ENCODE results near the gene SLC7A14.
A peak's percentile ranks its signal among the peaks of the same experiment; 100 is the strongest.
"Not testable (repeated sequence)": the region's sequence is repeated elsewhere in the genome, so short reads cannot be mapped to it uniquely, and the experiment has no call there.

SLC7A14 gene

DNA sequence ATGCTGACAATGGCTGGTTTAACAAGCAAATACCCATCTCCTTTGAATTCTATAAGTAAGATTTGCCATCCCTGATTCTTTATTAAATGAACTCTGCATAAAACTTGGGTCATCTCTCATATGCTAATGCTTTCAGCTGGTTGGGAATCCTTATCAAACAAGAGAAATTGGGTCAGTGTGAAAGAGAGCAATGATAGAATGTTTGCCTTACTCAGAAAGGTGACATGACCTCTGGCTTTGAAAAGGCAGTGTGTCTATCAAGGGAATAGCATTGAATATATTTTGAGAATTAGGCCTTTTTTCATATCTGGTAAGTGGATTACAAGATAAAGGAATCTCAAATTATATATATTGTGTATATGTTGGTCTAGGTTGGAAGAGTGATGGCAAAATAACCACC lies 8.7 kb upstream of the SLC7A14 start:
- FAIRE-seq: no peak
- DNase-seq (ENCODE audit: low spot score): no peak

DNA sequence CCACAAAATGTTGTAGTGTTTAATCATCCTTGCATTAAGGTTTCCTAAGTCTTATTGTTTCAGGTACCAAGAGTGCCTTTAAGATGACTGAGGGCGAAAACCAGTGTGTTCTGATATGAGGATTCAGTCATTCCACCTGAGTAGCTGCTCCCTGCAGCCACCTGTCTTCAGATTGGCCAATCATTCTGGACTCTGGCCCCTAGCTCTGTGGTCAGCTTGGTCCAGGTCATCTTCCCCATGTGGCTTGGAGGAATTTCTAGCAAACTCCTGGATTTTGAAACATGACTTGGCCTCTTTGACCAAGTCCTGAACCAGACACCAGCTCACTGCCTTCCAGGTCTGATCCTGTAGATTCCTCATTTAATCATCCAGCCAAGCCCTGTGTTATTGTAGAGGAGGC lies 7.8 kb upstream of the SLC7A14 start:
- DNase-seq (ENCODE audit: low spot score): no peak
- FAIRE-seq: no peak

- DNase-seq (ENCODE audit: low spot score) (no peak), FAIRE-seq (no peak)
These were observed 3.2 kb upstream of the SLC7A14 start for GRCh38 chr3:170589113-170589512.

DNA sequence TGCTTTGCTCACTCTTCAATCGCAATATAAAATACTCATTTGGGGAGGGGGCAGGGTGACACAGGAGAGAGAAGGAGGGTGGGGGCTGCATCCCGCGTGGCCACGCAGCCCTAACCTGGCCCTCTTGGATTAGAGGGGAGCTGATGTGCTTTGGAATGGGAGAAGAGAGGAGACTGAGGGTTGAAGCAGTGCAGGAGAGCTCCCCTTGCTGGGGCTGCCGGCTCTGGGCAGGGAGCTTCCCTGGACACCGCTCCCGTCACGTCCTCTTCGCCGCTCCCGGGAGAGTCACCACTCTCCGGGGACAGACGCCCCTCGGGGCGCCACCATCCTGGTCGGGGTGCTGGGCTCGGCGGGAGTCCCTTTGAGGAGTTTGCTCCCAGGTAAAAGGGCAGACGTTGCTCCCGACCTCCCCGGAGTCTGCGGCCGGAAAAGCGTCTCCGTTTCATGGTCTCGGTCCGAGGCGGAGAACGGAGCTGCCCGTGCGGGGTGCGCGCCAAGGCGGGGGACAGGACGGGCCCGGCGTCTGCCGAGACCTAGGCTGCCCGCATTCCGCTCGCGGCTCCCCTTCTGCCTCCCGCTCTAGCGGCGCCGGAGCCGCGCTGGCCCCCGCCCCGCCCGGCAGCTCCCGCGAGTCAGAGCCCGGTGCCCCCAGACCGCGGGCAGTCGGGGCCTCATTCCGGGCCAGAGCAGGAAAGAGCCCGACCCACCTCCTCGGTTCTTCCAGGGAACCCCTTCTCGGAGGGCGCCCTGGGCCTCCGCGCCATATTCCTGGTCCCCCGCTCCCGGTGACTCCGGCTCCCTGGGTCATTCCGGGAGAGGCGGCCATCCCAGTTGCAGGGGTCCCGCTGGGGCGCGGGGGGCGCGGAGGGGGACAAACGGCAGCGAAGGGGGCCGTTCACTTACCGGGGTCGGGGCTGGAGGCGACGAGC lies 603 bp downstream of the SLC7A14 start:
- FAIRE-seq (no peak), DNase-seq (ENCODE audit: low spot score) (no peak)

DNA sequence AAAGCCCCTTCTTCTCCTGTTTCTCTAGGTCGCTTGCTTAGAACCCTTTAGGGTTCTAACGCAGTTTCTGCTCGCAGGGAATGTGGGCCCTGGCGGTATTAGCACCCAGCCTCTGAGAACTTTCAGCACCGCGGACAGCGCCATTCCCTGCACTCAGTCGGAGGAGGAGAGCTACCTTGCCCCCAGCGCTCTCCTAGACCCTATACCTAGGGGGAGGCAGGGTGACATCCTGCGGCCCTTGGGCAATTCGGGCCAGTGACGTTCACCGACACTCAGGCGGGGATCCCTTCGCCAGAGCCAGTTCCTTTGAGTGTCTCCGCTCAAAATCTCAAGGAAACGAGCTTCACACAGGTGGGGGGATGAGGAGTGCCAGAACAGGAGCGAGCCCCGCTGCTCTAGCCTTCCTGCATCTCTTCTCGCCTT lies 1.3 kb downstream of the SLC7A14 start:
- FAIRE-seq: no peak
- DNase-seq (ENCODE audit: low spot score): no peak

DNA sequence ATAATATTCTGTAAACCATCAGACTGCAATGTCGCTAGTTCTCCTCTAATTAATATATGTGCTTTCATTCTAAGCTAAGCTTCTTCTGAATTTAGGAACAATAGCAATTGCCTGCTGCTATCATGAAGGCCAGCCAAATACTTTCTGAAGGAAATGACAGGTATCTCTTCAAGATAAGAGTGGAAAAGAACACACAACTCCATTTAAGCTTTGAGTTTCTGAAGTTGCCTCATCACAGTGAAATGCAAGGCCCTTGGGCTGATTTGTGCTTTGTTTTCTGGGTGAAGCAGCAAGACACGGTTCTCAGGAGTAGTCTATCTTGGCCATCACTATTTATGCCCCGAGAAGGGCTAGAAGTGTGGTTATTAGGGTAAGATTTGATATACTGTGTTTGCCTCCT lies 6.2 kb downstream of the SLC7A14 start:
- DNase-seq (ENCODE audit: low spot score): no peak

DNA sequence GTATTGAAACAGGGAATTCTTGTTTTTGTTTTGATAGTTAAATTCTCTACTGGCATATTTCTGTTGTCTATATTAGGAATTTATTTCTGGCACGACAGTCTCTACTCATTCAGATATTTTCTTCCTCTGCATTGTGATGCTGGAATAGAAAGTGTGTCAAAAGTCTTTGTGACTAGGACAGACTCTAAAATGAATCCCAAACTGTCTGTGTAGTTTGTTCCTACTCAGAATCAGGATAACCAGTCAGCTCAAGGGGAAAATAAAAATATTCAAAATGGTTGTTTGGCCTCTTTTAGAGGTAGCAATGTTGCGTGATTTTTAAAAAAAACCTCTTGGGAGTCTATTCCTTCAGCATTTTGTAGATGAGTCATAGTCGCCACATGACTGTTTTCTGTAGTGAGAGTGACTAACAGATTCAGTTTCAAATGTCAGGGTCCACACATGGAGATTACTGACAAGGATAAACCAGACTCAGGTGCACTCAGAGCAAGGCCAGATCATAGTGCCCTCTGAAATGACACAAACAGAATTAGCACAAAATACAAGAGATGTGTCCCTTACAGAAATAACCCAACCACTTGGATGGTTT lies 13.1 kb downstream of the SLC7A14 start:
- peak; percentile 78 for FAIRE-seq
- peak; percentile 33 for DNase-seq (ENCODE audit: low spot score)

More for the DNA sequence above, 6.2 kb downstream of the SLC7A14 start:
- FAIRE-seq: no peak

- not testable (repeated sequence) for FAIRE-seq; DNase-seq (ENCODE audit: low spot score)
These were observed 18.3 kb downstream of the SLC7A14 start for GRCh38 chr3:170567598-170567997.

DNA sequence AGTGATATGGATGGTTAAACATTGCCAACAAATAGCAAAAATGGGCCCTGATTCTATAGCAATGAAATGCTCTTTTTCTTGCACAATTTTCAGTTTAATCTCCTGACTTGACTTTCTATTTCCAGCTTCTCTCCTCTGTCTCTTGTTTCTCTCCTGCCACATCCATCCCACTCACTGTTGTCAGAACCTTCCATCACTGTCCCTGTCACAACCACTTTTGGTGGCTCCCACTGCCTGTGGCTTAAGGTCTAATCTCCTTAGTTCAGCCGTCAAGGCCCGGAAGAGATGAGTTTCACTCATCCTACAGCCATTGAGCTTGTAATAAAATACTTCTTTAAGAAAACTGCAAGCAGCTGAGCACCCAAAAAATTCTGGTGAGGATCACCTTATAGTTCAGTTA lies 19.5 kb downstream of the SLC7A14 start:
- FAIRE-seq (no peak), DNase-seq (ENCODE audit: low spot score) (no peak)

GRCh38 chr3:170565495-170565894 lies 20.4 kb downstream of the SLC7A14 start:
- FAIRE-seq: no peak
- no peak for DNase-seq (ENCODE audit: low spot score)

GRCh38 chr3:170564664-170565063 lies 21.2 kb downstream of the SLC7A14 start:
- FAIRE-seq (no peak), DNase-seq (ENCODE audit: low spot score) (no peak)

DNA sequence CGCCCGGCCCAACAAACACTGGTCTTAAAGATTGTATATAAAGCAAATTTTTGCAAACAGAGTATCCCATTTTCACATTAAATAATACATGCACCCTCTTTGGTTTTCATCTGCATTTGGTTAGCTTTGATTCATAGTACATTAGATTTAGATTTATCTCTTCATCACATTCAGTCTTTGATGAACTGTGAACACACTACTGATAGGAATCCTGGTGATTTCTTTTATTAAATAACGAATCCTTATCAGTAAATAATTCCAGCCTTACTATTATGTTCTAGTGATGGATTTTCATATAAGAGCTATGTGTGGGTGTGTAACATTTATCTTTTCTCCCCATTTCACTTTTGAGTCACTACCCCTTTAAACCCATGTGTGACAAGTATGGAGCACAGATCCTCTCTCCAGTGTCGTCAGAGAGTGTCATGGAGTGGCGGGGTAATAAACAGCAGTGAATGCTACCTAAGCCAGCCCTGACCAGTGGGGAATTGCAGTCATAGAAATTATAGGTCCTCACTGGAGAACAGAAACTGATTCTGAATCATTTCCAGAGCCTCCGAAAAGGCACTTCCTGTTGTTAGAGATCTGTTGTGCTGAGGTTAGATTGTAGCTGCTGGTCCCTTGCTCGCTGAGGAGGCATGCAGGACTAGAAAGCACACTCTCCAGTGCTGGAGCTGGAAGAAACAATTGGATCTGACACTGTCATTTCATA lies 22.0 kb downstream of the SLC7A14 start:
- FAIRE-seq (no peak), DNase-seq (ENCODE audit: low spot score) (no peak)

DNA sequence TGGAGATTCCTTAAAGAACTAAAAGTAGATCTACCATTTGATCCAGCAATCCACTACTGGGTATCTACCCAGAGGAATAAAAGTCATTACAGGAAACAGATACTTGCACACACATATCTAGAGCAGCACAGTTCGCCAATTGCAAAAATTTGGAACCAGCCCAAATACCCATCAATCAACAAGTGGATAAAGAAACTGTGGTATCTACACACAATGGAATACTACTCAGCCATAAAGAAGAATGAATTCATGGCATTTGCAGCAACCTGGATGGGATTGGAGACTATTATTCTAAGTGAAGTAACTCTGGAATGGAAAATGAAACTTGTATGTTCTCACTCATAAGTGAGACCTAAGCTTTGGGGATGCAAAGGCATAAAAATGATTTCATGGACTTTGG lies 23.8 kb downstream of the SLC7A14 start:
- FAIRE-seq: no peak
- no peak for DNase-seq (ENCODE audit: low spot score)

DNA sequence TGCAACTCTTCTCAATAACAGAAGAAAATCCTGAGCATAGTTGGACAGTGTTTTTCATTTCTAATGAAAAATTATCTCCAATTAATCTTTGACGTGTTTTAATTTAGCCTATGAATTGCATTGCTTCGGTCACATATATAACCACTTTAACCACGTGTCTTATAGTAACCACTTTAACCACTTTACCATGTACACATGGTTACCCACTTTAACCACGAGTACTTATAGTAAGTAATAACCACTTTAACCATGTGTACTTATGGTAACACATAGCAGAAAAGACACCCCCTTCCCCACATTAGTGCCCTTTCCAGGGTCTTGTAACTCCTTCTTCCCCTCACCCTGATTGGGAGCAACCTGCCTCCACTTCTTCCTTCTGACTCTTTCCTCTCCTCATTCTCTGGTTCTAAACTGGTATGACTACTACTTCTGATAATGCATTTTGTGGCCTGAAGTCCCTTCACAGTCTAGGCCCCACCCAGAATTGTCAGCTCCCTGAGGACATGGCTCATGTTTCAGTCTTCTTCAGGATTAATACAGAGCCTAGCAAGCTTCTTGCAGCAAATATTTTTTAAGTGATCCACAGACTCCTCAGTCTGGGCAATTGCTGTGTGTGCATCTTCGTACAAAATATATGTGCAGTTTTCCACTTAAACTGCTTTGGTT lies 25.0 kb downstream of the SLC7A14 start:
- no peak for DNase-seq (ENCODE audit: low spot score)
- no peak for FAIRE-seq

GRCh38 chr3:170560296-170560695 lies 25.6 kb downstream of the SLC7A14 start:
- no peak for DNase-seq (ENCODE audit: low spot score)
- no peak for FAIRE-seq

DNA sequence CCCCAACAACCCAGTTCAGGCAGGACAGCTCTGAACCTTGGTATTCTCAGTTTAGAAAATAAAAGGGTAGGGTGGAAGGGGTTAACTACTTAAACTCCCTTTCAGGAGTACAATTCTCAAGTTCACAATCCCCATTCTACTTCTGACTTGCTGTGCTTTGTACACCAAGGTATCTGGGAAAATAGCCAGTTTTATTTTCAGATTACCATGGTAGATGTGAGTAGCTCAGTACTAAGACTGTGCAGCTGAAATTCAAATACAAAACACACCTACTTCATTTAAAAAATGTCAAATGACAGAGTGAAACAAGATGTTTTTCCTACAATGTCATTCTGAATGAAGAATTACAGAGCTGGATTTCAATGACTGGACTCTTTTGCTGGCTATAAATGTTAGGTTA lies 27.4 kb downstream of the SLC7A14 start:
- FAIRE-seq (no peak), DNase-seq (ENCODE audit: low spot score) (no peak)

- FAIRE-seq (no peak), DNase-seq (ENCODE audit: low spot score) (no peak)
These were observed 30.5 kb downstream of the SLC7A14 start for GRCh38 chr3:170555329-170555728.

DNA sequence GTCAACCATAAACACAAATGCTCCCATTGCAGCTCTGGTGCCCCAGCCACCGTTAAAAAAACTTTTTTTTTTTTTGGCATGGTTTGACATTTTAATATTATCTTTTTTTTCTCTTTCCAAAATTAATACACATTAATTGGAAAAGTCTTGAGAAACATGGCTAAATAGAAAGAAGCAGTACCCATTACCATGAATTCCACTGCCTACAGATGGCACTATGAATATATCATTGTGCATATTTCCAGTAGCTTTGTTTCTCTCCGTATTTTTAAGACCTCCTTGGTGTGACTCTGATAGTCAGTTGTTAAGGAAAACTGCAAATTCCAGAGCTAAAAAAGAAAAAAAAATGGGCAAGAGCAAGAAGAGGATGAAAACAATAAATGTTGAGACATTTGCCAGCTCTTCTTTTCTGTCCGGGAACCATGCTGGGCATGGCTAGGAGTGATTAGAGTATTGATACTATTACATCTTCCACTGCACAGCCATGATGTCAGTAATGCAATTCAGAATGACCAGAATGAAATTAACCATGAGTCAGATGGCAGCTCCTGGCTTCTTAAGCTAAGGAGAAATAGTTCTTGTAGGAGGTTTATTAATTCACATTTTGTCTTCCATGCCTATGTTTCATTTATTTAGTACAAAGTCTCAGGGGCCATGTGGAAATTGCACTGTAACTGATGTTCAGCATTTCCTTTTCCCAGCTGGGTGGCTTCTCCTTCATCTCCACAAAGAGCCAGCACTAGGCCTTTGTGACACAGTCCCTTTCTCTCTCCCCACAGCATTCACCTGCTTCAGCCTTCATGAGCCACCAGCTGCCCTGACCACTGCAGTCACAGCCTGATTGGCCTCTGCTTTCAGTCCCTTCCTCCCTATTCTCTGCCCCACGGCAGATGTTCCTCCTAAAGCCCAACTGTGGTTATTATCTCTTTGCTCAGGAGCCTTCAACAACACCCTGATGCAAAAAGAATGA lies 31.8 kb downstream of the SLC7A14 start:
- DNase-seq (ENCODE audit: low spot score): no peak
- no peak for FAIRE-seq

DNA sequence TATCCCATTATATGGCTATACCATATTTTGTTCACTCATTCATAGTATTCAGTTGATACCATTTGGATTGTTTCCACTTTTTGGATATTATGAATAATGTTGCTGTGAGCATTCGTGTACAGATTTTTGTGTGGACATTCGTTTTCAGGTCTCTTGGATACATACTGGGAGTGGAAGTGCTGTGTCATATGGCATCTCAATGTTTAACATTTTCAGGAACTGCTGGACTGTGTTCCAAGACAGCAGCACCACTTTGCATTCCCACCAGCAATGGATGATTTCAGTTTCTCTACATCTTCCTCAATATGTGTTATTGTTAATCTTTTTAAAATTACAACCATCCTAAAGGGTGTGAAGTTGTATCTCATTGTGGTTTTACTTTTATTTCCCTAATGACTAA lies 34.6 kb downstream of the SLC7A14 start:
- FAIRE-seq (no peak), DNase-seq (ENCODE audit: low spot score) (no peak)

GRCh38 chr3:170542704-170543103 lies 43.2 kb downstream of the SLC7A14 start:
- no peak for DNase-seq (ENCODE audit: low spot score)
- FAIRE-seq: no peak

DNA sequence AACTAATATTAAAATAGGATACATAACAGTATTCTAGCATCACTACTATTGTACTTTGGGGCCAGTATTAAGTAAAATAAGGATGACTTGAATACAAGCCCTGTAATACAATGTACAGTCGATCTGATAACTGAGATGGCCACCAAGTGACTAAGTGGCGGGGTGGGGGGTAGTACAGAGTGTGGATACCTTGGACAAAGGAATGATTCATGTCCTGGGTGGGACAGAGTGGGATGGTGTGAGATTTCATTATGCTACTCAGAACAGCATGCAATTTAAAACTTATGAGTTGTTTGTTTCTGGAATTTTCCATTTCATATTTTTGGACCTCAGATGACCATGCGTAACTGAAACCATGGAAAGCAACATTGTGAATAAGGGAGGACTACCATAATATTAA lies 46.0 kb downstream of the SLC7A14 start:
- DNase-seq (ENCODE audit: low spot score) (no peak), FAIRE-seq (no peak)

All from RCC 7860 (cell line).